Smooth muscle cell (in vitro differentiated cells): ENCODE results near the gene ABI1. TPM values are rescaled to one million over a fixed set of nuclear protein-coding genes. Genes with fewer than 3 reads are reported as not detected.
A peak's percentile ranks its signal among the peaks of the same experiment; 100 is the strongest.

Source experiments
- DNase-seq: peaks from one replicate; lab custom pipeline; 2025; ENCODE audit not compliant: unreplicated experiment; lab: John Stamatoyannopoulos, UW
- H2AFZ ChIP-seq: fragments of 200-600 bp; sonication (generic); 2 replicates; pipeline ENCODE4 v1.6.0; 2016; ENCODE audit warnings: antibody characterized with exemption, low read depth, mild to moderate bottlenecking
- H3F3A ChIP-seq: fragments of 200-600 bp; sonication (generic); 2 replicates; pipeline ENCODE4 v1.6.0; 2017; ENCODE audit warnings: antibody characterized with exemption, low read depth
- H3K27ac ChIP-seq: fragments of 200-600 bp; sonication (generic); 2 replicates; pipeline ENCODE4 v1.5.1; 2016; ENCODE audit warnings: low read depth, mild to moderate bottlenecking
- H3K27me3 ChIP-seq: fragments of 200-600 bp; sonication (generic); 2 replicates; pipeline ENCODE4 v1.6.1; 2016; ENCODE audit warnings: low read depth, mild to moderate bottlenecking
- H3K36me3 ChIP-seq: fragments of 200-600 bp; sonication (generic); 2 replicates; pipeline ENCODE4 v1.5.1; 2016; ENCODE audit warnings: low read depth
- H3K4me1 ChIP-seq: fragments of 200-600 bp; sonication (generic); 2 replicates; pipeline ENCODE4 v1.5.1; 2016; ENCODE audit warnings: low read depth
- H3K4me2 ChIP-seq: fragments of 200-600 bp; sonication (generic); 2 replicates; pipeline ENCODE4 v1.6.0; 2016; ENCODE audit warnings: mild to moderate bottlenecking
- H3K4me3 ChIP-seq: fragments of 200-600 bp; sonication (generic); 2 replicates; pipeline ENCODE4 v1.5.1; 2016; ENCODE audit warnings: mild to moderate bottlenecking
- H3K79me2 ChIP-seq: fragments of 200-600 bp; sonication (generic); 2 replicates; pipeline ENCODE4 v1.6.0; 2016; ENCODE audit warnings: low read depth, mild to moderate bottlenecking
- H3K9ac ChIP-seq: fragments of 200-600 bp; sonication (generic); 2 replicates; pipeline ENCODE4 v1.6.0; 2016; ENCODE audit warnings: low read depth
- H3K9me3 ChIP-seq: fragments of 200-600 bp; sonication (generic); replicated peaks from 2 replicates; pipeline ENCODE4 v1.5.1; 2016; ENCODE audit warnings: low read depth
- H4K20me1 ChIP-seq: fragments of 200-600 bp; sonication (generic); 2 replicates; pipeline ENCODE4 v1.6.0; 2016; ENCODE audit warnings: low read depth
- WGBS: methylation state at CpG from one replicate; pipeline ENCODE4 v1.1.7; 2016; ENCODE audit warnings: low lambda C conversion rate; 5-methylcytosine and 5-hydroxymethylcytosine counted together
- polyA plus RNA-seq: library from polyadenylated mRNA; unstranded; fragments of >200 nt; fragmentation: Nextera tagmentation; extraction: Ambion mirVana; gene quantifications from 2 replicates; pipeline ENCODE4 v1.2.1, GENCODE V29; 2016
- total RNA-seq: library from RNA; depleted of rRNA; stranded (reverse); fragments of >200 nt; gene quantifications from 2 replicates; pipeline ENCODE4 v1.2.3, GENCODE V29; 2014
- TF ChIP-seq, protein P1 (sequence below): fragments of 200-600 bp; sonication (generic); IDR thresholded peaks from 2 replicates; pipeline ENCODE4 v1.5.1; 2017; ENCODE audit warnings: borderline replicate concordance, mild to moderate bottlenecking, antibody characterized with exemption; ENCODE audit not compliant: insufficient read depth, poor library complexity, severe bottlenecking

ABI1 gene
- total and polyA plus RNA-seq, 2 experiments from 2014 or later, result 40.3 to 51.4 TPM

- 84% methylated on average over 5 of the region's 5 CpGs for WGBS
- no peak overlapping the region for H2AFZ ChIP-seq
- no peak overlapping the region for H3K9ac ChIP-seq
- H4K20me1 ChIP-seq, result no peaks in the 10 kb centered on the region
- DNase-seq, result no peak
- no peak overlapping the region for H3K4me2 ChIP-seq
- no peaks in the 10 kb centered on the region for H3K4me1 ChIP-seq
- no peaks in the 10 kb centered on the region for H3K9me3 ChIP-seq
- TF ChIP-seq, protein P1, sequence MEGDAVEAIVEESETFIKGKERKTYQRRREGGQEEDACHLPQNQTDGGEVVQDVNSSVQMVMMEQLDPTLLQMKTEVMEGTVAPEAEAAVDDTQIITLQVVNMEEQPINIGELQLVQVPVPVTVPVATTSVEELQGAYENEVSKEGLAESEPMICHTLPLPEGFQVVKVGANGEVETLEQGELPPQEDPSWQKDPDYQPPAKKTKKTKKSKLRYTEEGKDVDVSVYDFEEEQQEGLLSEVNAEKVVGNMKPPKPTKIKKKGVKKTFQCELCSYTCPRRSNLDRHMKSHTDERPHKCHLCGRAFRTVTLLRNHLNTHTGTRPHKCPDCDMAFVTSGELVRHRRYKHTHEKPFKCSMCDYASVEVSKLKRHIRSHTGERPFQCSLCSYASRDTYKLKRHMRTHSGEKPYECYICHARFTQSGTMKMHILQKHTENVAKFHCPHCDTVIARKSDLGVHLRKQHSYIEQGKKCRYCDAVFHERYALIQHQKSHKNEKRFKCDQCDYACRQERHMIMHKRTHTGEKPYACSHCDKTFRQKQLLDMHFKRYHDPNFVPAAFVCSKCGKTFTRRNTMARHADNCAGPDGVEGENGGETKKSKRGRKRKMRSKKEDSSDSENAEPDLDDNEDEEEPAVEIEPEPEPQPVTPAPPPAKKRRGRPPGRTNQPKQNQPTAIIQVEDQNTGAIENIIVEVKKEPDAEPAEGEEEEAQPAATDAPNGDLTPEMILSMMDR, result peak; percentile 59
- H3K79me2 ChIP-seq, result no peaks in the 10 kb centered on the region
- no peaks in the 10 kb centered on the region for H3K36me3 ChIP-seq
- H3K4me3 ChIP-seq, result no peak overlapping the region
- no peak overlapping the region for H3K27ac ChIP-seq
- H3K27me3 ChIP-seq, result no peaks in the 10 kb centered on the region
- H3F3A ChIP-seq, result no peaks in the 10 kb centered on the region
Observed at GRCh38 chr10:26890956-26891355, 30.2 kb upstream of the ABI1 start.

GRCh38 chr10:26887611-26888215, 27.0 kb upstream of the ABI1 start:
- H3K27me3 ChIP-seq, result peaks cover 5% of the 10 kb centered on the region
- no peak overlapping the region for H3K4me3 ChIP-seq
- WGBS, result 90% methylated on average over 3 of the region's 3 CpGs
- no peak overlapping the region for H3K9ac ChIP-seq
- no peaks in the 10 kb centered on the region for H3K36me3 ChIP-seq
- H3F3A ChIP-seq, result no peaks in the 10 kb centered on the region
- H3K79me2 ChIP-seq, result no peaks in the 10 kb centered on the region
- TF ChIP-seq, protein P1, result no peak
- no peak for DNase-seq
- no peaks in the 10 kb centered on the region for H4K20me1 ChIP-seq
- no peaks in the 10 kb centered on the region for H3K9me3 ChIP-seq
- no peak overlapping the region for H3K4me2 ChIP-seq
- no peak overlapping the region for H3K27ac ChIP-seq
- H2AFZ ChIP-seq, result no peak overlapping the region
- no peaks in the 10 kb centered on the region for H3K4me1 ChIP-seq

DNA sequence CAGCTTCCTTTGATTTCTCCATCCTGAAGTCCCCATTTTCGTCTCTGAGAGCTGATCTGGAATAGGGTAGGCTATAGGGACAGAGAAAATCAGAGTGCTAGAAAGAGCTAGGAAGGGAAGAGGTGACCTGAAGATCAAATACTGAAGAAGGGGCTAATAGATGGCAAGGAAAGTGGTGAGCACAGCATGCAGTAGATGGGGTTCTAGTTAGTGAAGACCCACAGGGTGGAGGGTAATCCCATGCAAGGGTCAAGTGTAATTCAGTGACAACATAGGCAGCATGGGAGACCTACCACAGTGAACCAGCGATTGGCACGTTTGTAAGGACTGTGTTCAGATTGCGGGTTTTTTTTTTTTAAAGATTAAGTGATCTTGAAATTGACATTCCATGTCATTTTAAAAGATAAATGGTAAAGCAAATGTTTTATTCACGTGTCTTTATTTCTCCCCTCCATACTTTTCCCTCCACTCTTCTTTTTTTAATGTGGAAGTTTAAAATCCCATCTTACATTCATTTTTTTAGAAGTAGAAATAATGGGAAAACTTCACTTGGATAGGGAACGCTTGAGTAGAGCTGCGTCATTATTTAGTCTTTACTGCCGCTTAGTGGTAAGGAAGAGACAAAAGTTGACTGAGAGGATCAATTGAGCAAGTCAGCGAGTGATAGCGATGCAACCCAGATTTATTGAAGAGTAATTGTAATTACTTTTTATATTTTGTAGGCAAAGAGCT, 21.0 kb upstream of the ABI1 start:
- 18% methylated on average over 10 of the region's 10 CpGs for WGBS
- no peaks in the 10 kb centered on the region for H4K20me1 ChIP-seq
- no peak overlapping the region for H3K9ac ChIP-seq
- peaks cover 5% of the 10 kb centered on the region for H3K27me3 ChIP-seq
- H3K27ac ChIP-seq, result no peak overlapping the region
- H3K9me3 ChIP-seq, result no peaks in the 10 kb centered on the region
- TF ChIP-seq, protein P1, result peak; percentile 75
- no peak overlapping the region for H3K4me2 ChIP-seq
- H3K4me1 ChIP-seq, result no peaks in the 10 kb centered on the region
- H3K4me3 ChIP-seq, result no peak overlapping the region
- peak overlapping the region; percentile 18 for H2AFZ ChIP-seq
- H3F3A ChIP-seq, result no peaks in the 10 kb centered on the region
- no peak for DNase-seq
- no peaks in the 10 kb centered on the region for H3K79me2 ChIP-seq
- H3K36me3 ChIP-seq, result no peaks in the 10 kb centered on the region
